ENCODE data around the gene RPL41. TPM values are rescaled to one million over a fixed set of nuclear protein-coding genes. Genes with fewer than 3 reads are reported as not detected.
"Not testable (repeated sequence)": the region's sequence is repeated elsewhere in the genome, so short reads cannot be mapped to it uniquely, and the experiment has no call there.

RPL41 gene
- total and polyA plus RNA-seq, 4 donors: 970 to 5,681 (median 2,969) TPM

DNA sequence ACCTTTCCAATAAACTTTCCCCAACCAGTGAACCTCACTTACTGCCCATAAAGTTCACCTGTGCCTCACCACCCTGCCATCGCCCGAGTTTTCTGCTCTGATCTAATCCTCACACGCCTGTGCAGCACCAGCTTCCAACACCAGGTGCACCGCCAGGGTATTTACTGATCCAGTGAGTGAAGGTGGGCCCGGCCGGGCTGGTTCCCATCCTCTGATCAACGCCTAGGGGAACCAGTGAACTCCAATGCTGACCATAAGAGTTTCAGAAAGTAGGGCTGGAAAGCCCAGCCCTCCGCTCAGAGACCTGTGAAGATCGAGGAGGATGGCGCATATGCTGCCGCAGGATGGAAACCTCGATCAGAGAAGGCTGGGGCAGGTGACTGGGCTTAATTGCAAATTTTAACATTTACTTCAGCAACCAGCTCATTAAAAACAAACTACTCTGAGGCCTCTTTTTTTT is 35.3 kb downstream of the RPL41 start:
- Histone ChIP-seq H3K9me3 (ENCODE audit: control insufficient read depth, insufficient read depth, low read length) (no peaks in the 10 kb centered on the region), H3K4me3 (ENCODE audit: low read depth, low read length) (peak overlapping the region; percentile 80), H3K27me3 (ENCODE audit: control insufficient read depth, insufficient read depth, low read length) (no peaks in the 10 kb centered on the region), H3K27ac (ENCODE audit: low read depth, low read length) (peak overlapping the region; percentile 93), H3K4me1 (ENCODE audit: control insufficient read depth, insufficient read depth, low read length) (peaks cover 32% of the 10 kb centered on the region), H3K36me3 (ENCODE audit: control insufficient read depth, insufficient read depth, low read length) (peaks cover 22% of the 10 kb centered on the region)
- DNase-seq (ENCODE audit: low read depth in 4 of 6, low spot score in 6 of 6): peak in 1 of 6 donors; percentile 56
- WGBS (ENCODE audit: insufficient coverage): 6% methylated on average over 12 of the region's 12 CpGs

DNA sequence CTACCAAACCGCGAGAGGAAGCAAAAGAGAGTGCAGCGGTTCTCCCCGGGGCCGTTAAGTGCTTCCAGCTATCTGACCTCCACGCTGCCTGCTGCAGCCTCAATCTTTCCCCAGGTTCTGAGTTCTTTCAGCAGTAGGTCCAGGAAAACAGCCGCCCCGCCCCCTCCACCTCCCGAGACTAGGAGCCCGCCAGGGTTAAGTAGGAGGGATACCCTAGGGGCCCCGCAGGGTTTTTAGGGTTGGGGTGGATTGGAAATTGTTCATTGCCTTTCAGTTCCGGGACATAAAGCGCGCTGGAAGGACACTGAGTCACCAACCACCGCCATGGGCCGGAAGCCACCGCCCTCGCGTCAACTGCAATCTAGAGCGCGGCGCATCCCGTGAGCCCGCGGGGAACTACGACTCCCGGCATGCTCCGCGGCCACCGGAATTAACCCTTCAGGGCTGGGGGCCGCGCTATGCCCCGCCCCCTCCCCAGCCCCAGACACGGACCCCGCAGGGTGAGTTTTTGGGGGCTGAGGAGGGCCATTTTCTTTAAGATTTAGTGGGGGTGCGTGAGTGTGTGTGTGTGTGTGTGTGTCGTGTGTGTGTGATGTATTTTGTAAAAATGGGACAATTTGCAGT is 35.8 kb downstream of the RPL41 start, which contains the start of gene MYL6B:
MYL6B (plus strand) TSS at position 456 of the 624 bp plus-strand sequence. CDS start 1,332 bp downstream, outside the sequence.
- peak within 1 kb of the TSS; percentile 93 for H3K27ac ChIP-seq (ENCODE audit: low read depth, low read length)
- H3K4me3 ChIP-seq (ENCODE audit: low read depth, low read length): peak within 1 kb of the TSS; percentile 80
- no peaks in the 10 kb centered on the region for H3K9me3 ChIP-seq (ENCODE audit: control insufficient read depth, insufficient read depth, low read length)
- H3K27me3 ChIP-seq (ENCODE audit: control insufficient read depth, insufficient read depth, low read length): no peaks in the 10 kb centered on the region
- H3K36me3 ChIP-seq (ENCODE audit: control insufficient read depth, insufficient read depth, low read length): peaks cover 22% of the 10 kb centered on the region
- peak; percentile 83 to 98 (median 90) for DNase-seq (ENCODE audit: low read depth in 4 of 6, low spot score in 6 of 6)
- 0% methylated on average over 26 of the region's 37 CpGs for WGBS (ENCODE audit: insufficient coverage)
- H3K4me1 ChIP-seq (ENCODE audit: control insufficient read depth, insufficient read depth, low read length): peaks cover 38% of the 10 kb centered on the region

- peak overlapping the region; percentile 93 for H3K27ac ChIP-seq (ENCODE audit: low read depth, low read length)
- H3K4me1 ChIP-seq (ENCODE audit: control insufficient read depth, insufficient read depth, low read length): peaks cover 45% of the 10 kb centered on the region
- peaks cover 22% of the 10 kb centered on the region for H3K36me3 ChIP-seq (ENCODE audit: control insufficient read depth, insufficient read depth, low read length)
- 0% methylated on average over 2 of the region's 8 CpGs for WGBS (ENCODE audit: insufficient coverage)
- H3K27me3 ChIP-seq (ENCODE audit: control insufficient read depth, insufficient read depth, low read length): no peaks in the 10 kb centered on the region
- DNase-seq (ENCODE audit: low read depth in 4 of 6, low spot score in 6 of 6): no peak
- H3K9me3 ChIP-seq (ENCODE audit: control insufficient read depth, insufficient read depth, low read length): no peaks in the 10 kb centered on the region
- peak overlapping the region; percentile 80 for H3K4me3 ChIP-seq (ENCODE audit: low read depth, low read length)
These were observed 36.6 kb downstream of the RPL41 start for GRCh38 chr12:56152756-56153677.

DNA sequence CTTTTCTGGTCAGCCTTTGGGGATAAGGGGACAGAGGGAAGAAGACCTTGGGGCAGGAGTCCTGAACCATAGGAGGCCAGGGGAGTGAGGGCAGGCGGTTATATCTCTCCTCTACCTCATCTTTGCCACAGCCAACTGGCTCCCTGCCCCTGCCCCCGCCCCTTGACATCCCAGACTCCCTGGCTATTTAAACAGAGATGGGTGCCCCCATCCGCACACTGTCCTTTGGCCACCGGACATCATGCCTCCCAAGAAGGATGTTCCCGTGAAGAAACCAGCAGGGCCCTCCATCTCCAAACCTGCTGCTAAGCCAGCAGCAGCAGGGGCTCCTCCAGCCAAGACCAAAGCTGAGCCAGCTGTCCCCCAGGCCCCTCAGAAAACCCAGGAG is 37.2 kb downstream of the RPL41 start:
- no peak for DNase-seq (ENCODE audit: low read depth in 4 of 6, low spot score in 6 of 6)
- no peak overlapping the region for H3K4me3 ChIP-seq (ENCODE audit: low read depth, low read length)
- peaks cover 45% of the 10 kb centered on the region for H3K4me1 ChIP-seq (ENCODE audit: control insufficient read depth, insufficient read depth, low read length)
- 84% methylated on average over 4 of the region's 5 CpGs for WGBS (ENCODE audit: insufficient coverage)
- H3K27me3 ChIP-seq (ENCODE audit: control insufficient read depth, insufficient read depth, low read length): no peaks in the 10 kb centered on the region
- H3K27ac ChIP-seq (ENCODE audit: low read depth, low read length): no peak overlapping the region
- H3K9me3 ChIP-seq (ENCODE audit: control insufficient read depth, insufficient read depth, low read length): no peaks in the 10 kb centered on the region
- peaks cover 22% of the 10 kb centered on the region for H3K36me3 ChIP-seq (ENCODE audit: control insufficient read depth, insufficient read depth, low read length)

DNA sequence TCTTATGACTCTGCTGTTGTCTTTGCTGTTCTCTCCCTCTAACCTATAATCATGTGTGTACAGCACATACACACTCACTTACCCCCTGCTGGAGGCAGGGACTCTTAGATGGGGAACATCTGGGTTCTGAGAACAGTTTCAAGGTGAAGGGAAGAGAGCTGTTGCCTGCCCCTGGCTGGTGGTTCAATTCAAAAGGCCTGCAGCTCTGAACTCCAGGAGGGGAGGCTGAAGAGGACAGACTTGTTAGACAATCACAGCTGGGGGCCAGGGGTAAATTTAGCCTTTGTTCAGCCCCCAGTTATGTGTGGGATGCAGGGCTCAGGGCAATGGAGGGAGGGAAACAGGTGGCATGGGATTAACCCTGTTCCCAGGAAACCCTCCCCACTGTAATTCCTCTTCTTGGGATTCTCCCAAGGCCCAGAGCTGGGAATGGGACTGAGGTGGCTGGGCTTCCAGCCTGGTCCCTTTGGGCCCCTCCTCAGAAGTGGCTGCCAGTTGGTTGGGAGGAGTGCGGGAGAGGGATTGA is 37.9 kb downstream of the RPL41 start:
- no CpG with 5 or more reads among the region's 1 CpG for WGBS (ENCODE audit: insufficient coverage)
- no peak for DNase-seq (ENCODE audit: low read depth in 4 of 6, low spot score in 6 of 6)
- H3K9me3 ChIP-seq (ENCODE audit: control insufficient read depth, insufficient read depth, low read length): no peaks in the 10 kb centered on the region
- no peaks in the 10 kb centered on the region for H3K27me3 ChIP-seq (ENCODE audit: control insufficient read depth, insufficient read depth, low read length)
- peaks cover 49% of the 10 kb centered on the region for H3K4me1 ChIP-seq (ENCODE audit: control insufficient read depth, insufficient read depth, low read length)
- no peak overlapping the region for H3K4me3 ChIP-seq (ENCODE audit: low read depth, low read length)
- no peak overlapping the region for H3K27ac ChIP-seq (ENCODE audit: low read depth, low read length)
- H3K36me3 ChIP-seq (ENCODE audit: control insufficient read depth, insufficient read depth, low read length): peaks cover 20% of the 10 kb centered on the region

DNA sequence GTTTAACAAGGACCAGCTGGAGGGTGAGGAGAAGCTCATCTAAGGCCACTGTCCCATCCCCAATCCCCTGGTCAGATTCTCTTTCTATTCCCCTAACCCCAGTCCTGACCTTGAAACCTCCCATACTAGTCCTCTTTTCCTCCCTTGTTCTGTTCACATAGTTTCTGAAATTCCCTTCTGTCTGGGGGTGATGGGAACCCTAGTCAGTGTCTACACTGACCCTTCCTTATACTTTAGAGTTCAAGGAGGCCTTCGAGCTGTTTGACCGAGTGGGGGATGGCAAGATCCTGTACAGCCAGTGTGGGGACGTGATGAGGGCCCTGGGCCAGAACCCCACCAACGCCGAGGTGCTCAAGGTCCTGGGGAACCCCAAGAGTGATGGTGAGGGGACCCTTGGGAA is 38.4 kb downstream of the RPL41 start:
- no peak overlapping the region for H3K27ac ChIP-seq (ENCODE audit: low read depth, low read length)
- H3K4me1 ChIP-seq (ENCODE audit: control insufficient read depth, insufficient read depth, low read length): peaks cover 54% of the 10 kb centered on the region
- 93% methylated on average over 5 of the region's 5 CpGs for WGBS (ENCODE audit: insufficient coverage)
- H3K9me3 ChIP-seq (ENCODE audit: control insufficient read depth, insufficient read depth, low read length): no peaks in the 10 kb centered on the region
- no peak for DNase-seq (ENCODE audit: low read depth in 4 of 6, low spot score in 6 of 6)
- peaks cover 25% of the 10 kb centered on the region for H3K36me3 ChIP-seq (ENCODE audit: control insufficient read depth, insufficient read depth, low read length)
- no peaks in the 10 kb centered on the region for H3K27me3 ChIP-seq (ENCODE audit: control insufficient read depth, insufficient read depth, low read length)
- no peak overlapping the region for H3K4me3 ChIP-seq (ENCODE audit: low read depth, low read length)

- Histone ChIP-seq H3K27me3 (ENCODE audit: control insufficient read depth, insufficient read depth, low read length) (no peaks in the 10 kb centered on the region), H3K4me1 (ENCODE audit: control insufficient read depth, insufficient read depth, low read length) (peaks cover 59% of the 10 kb centered on the region), H3K9me3 (ENCODE audit: control insufficient read depth, insufficient read depth, low read length) (no peaks in the 10 kb centered on the region), H3K36me3 (ENCODE audit: control insufficient read depth, insufficient read depth, low read length) (peaks cover 29% of the 10 kb centered on the region), H3K27ac (ENCODE audit: low read depth, low read length) (no peak overlapping the region), H3K4me3 (ENCODE audit: low read depth, low read length) (no peak overlapping the region)
- 89% methylated on average over 8 of the region's 11 CpGs for WGBS (ENCODE audit: insufficient coverage)
- no peak for DNase-seq (ENCODE audit: low read depth in 4 of 6, low spot score in 6 of 6)
These were observed 38.9 kb downstream of the RPL41 start for GRCh38 chr12:56155256-56155845.

- H3K27me3 ChIP-seq (ENCODE audit: control insufficient read depth, insufficient read depth, low read length); H3K9me3 ChIP-seq (ENCODE audit: control insufficient read depth, insufficient read depth, low read length); DNase-seq (ENCODE audit: low read depth in 4 of 6, low spot score in 6 of 6): not testable (repeated sequence)
- WGBS (ENCODE audit: insufficient coverage): 92% methylated on average over 10 of the region's 21 CpGs
- peak overlapping the region; percentile 100 for H3K4me3 ChIP-seq (ENCODE audit: low read depth, low read length)
- peaks cover 65% of the 10 kb centered on the region for H3K4me1 ChIP-seq (ENCODE audit: control insufficient read depth, insufficient read depth, low read length)
- peak overlapping the region; percentile 99 for H3K27ac ChIP-seq (ENCODE audit: low read depth, low read length)
- H3K36me3 ChIP-seq (ENCODE audit: control insufficient read depth, insufficient read depth, low read length): peaks cover 41% of the 10 kb centered on the region
These were observed 40.2 kb downstream of the RPL41 start for GRCh38 chr12:56156464-56157200.

All from spinal cord (tissue), 10 donors.